Measurements from ENCODE around the gene MAGI2. TPM values are rescaled to one million over a fixed set of nuclear protein-coding genes. Genes with fewer than 3 reads are reported as not detected.

The MAGI2 gene
- total RNA-seq, 1 donor from 2014 or later, result 11.4 TPM

GRCh38 chr7:79434867-79435266, 18.6 kb downstream of the MAGI2 start:
- Mint-ChIP-seq H3K4me3 (ENCODE audit: low read depth) (no peak overlapping the region), H3K4me1 (ENCODE audit: low read depth) (no peaks in the 10 kb centered on the region), H3K9me3 (ENCODE audit: low read depth) (peaks cover 3% of the 10 kb centered on the region), H3K27me3 (no peaks in the 10 kb centered on the region), H3K27ac (no peak overlapping the region), H3K36me3 (ENCODE audit: insufficient read depth) (no peaks in the 10 kb centered on the region)
- TF ChIP-seq CTCF (IDR thresholded peaks at IDR 0.05; ENCODE audit: unreplicated experiment), result no peak
- DNase-seq (ENCODE audit: low spot score, unreplicated experiment), result no peak

GRCh38 chr7:79434098-79434497, 19.4 kb downstream of the MAGI2 start:
- H3K4me1 Mint-ChIP-seq (ENCODE audit: low read depth), result no peaks in the 10 kb centered on the region
- no peak for DNase-seq (ENCODE audit: low spot score, unreplicated experiment)
- no peak overlapping the region for H3K27ac Mint-ChIP-seq
- H3K9me3 Mint-ChIP-seq (ENCODE audit: low read depth), result peaks cover 3% of the 10 kb centered on the region
- no peak overlapping the region for H3K4me3 Mint-ChIP-seq (ENCODE audit: low read depth)
- H3K27me3 Mint-ChIP-seq, result no peaks in the 10 kb centered on the region
- no peak for TF ChIP-seq CTCF (IDR thresholded peaks at IDR 0.05; ENCODE audit: unreplicated experiment)
- H3K36me3 Mint-ChIP-seq (ENCODE audit: insufficient read depth), result no peaks in the 10 kb centered on the region

GRCh38 chr7:79430391-79430790, 23.1 kb downstream of the MAGI2 start:
- Mint-ChIP-seq H3K4me1 (ENCODE audit: low read depth) (no peaks in the 10 kb centered on the region), H3K36me3 (ENCODE audit: insufficient read depth) (no peaks in the 10 kb centered on the region), H3K27ac (no peak overlapping the region), H3K27me3 (peaks cover 11% of the 10 kb centered on the region), H3K9me3 (ENCODE audit: low read depth) (no peaks in the 10 kb centered on the region), H3K4me3 (ENCODE audit: low read depth) (no peak overlapping the region)
- no peak for DNase-seq (ENCODE audit: low spot score, unreplicated experiment)
- no peak for TF ChIP-seq CTCF (IDR thresholded peaks at IDR 0.05; ENCODE audit: unreplicated experiment)

GRCh38 chr7:79425665-79426064, 27.8 kb downstream of the MAGI2 start:
- no peak overlapping the region for H3K27ac Mint-ChIP-seq
- H3K9me3 Mint-ChIP-seq (ENCODE audit: low read depth), result no peaks in the 10 kb centered on the region
- H3K36me3 Mint-ChIP-seq (ENCODE audit: insufficient read depth), result no peaks in the 10 kb centered on the region
- peaks cover 11% of the 10 kb centered on the region for H3K27me3 Mint-ChIP-seq
- TF ChIP-seq CTCF (IDR thresholded peaks at IDR 0.05; ENCODE audit: unreplicated experiment), result no peak
- no peak overlapping the region for H3K4me3 Mint-ChIP-seq (ENCODE audit: low read depth)
- no peak for DNase-seq (ENCODE audit: low spot score, unreplicated experiment)
- no peaks in the 10 kb centered on the region for H3K4me1 Mint-ChIP-seq (ENCODE audit: low read depth)

- Mint-ChIP-seq H3K9me3 (ENCODE audit: low read depth) (no peaks in the 10 kb centered on the region), H3K27ac (no peak overlapping the region), H3K4me3 (ENCODE audit: low read depth) (no peak overlapping the region), H3K4me1 (ENCODE audit: low read depth) (no peaks in the 10 kb centered on the region), H3K27me3 (peaks cover 4% of the 10 kb centered on the region), H3K36me3 (ENCODE audit: insufficient read depth) (no peaks in the 10 kb centered on the region)
- TF ChIP-seq CTCF (IDR thresholded peaks at IDR 0.05; ENCODE audit: unreplicated experiment), result no peak
- DNase-seq (ENCODE audit: low spot score, unreplicated experiment), result no peak
Observed at GRCh38 chr7:79421751-79422150, 31.7 kb downstream of the MAGI2 start.
